GM21360 (cell line): Measurements from ENCODE around the gene PLCB2.

Source experiments
- ATAC-seq: cut with Tn5 transposase; IDR thresholded peaks from one replicate; pipeline ENCODE4 v1.9.1; 2021; ENCODE audit warnings: mild to moderate bottlenecking, moderate library complexity; ENCODE audit not compliant: unreplicated experiment

PLCB2 gene

GRCh38 chr15:40253167-40253790 is 54.5 kb downstream of the PLCB2 start:
- no peak for ATAC-seq

GRCh38 chr15:40252438-40253166 is 55.1 kb downstream of the PLCB2 start:
- ATAC-seq: no peak

DNA sequence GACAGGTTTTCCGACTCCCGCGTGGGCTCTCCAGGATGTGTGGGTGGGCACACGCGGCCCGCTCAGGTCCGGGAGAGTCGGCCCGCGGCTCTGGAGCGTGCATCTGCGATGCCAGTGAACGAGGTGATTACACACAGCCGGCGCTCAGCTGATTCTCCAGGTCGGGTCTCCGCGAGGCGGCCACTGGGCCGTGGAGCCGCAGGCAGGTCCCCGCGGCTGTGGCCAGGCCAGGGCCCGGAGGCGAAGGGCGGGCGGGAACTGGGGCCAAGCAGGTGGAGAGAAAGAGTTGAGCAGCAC is 55.6 kb downstream of the PLCB2 start:
- no peak for ATAC-seq

- no peak for ATAC-seq
Measured at GRCh38 chr15:40251486-40252140, 56.1 kb downstream of the PLCB2 start.

DNA sequence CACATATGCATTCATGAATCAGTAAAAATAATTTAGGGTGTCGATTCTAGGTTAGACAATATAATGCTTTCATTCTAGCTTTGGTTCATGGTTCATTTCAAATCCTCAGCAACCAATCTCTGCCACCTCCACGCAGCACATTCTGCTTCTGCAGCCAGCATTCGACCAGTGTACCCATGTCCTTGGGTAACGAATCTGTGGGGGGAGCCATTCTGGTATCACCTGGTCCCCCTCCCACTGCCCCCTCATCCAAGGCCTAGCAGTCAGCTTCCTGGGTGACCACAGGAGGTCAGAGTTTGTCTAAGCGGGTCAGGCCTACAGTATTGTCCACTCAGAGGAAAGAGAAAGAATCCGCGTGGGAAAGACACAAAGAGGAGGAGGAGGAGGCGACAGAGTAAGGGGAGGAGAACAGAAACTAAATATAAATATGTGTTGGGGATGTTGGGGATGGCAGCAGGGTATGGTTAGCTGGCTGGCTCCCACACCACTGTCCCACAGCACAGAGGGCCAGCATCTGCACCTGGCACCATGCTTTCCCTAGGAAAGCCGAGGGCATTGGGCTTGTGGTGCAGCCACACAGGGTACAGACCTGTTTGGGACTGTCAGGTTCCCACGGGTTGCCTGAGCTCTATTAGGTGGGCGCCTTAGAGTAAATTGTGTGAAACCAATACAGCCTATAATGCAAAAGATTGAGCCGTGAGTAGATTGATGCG is 56.8 kb downstream of the PLCB2 start:
- ATAC-seq: no peak

DNA sequence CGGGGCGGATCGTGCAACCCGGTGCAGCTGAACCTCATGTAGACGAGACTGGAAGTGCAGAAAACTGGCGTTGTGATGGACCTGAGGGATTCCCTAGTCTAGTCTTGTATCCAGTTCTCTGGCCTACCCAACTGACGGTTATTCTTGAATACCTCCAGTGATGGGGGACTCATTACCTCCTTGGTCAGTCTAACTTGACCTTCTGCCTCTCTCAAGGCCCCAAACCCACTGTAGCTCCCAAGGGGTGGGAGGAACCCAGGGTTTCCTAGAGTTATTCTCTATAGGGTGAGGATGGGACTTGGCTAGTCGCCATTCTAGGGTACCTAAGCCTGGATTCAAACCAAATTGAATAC is 57.5 kb downstream of the PLCB2 start:
- no peak for ATAC-seq

GRCh38 chr15:40249477-40250303 is 58.0 kb downstream of the PLCB2 start:
- ATAC-seq: no peak

- no peak for ATAC-seq
Measured at GRCh38 chr15:40248006-40248783, 59.5 kb downstream of the PLCB2 start.

DNA sequence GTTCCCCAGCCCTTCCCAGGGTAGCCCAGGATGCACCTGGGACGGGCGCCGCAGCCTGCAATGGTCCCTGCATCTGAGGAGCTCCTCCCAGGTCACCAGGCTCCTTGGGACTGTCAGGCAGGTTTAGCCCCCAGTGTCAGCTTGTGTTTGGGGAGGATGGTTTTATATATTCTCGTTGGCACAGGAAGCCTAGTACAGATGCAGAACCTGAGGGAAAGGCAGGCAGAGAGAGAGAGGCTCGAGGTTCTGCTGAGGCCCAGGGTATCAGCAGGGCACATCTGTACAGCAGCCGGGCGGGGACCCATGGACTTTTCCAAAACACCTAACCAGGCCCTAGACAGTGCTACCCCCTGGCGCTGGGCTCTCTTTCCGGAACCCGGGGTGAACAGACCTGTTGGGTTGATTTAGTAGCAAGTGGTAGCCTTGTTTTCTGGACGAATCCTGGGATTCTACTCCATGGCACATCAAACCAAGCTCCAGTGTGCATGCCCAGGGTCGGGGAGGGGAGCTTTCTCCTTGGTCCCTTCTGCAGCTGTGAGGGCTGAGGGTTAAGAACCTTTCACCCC is 60.2 kb downstream of the PLCB2 start:
- ATAC-seq: no peak

- ATAC-seq: no peak
Measured at GRCh38 chr15:40246496-40247280, 61.0 kb downstream of the PLCB2 start.

- ATAC-seq: no peak
Measured at GRCh38 chr15:40245666-40246450, 61.9 kb downstream of the PLCB2 start.

GRCh38 chr15:40244961-40245523 is 62.7 kb downstream of the PLCB2 start:
- ATAC-seq: no peak

- ATAC-seq: no peak
Measured at GRCh38 chr15:40243126-40243810, 64.5 kb downstream of the PLCB2 start.

DNA sequence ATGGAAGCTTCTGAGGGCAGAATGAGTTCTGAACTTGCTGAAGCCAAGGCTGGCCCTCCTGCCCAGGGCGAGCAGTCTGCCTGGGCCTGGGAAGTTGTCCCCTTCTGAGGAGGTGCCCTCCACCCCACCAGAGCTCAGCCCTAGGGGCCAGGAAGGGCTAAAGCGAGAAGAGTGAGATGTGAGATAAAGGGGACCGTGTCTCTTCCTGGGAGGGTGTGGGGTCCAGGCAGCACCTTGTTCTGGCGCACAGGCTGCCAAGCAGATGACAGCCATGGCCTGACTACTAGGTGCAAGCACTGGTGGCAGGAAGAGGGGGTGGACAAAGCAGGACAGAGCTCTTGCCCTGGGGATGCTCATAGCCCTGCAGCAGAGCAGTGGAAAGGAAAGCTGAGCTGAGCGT is 65.1 kb downstream of the PLCB2 start:
- ATAC-seq: no peak

DNA sequence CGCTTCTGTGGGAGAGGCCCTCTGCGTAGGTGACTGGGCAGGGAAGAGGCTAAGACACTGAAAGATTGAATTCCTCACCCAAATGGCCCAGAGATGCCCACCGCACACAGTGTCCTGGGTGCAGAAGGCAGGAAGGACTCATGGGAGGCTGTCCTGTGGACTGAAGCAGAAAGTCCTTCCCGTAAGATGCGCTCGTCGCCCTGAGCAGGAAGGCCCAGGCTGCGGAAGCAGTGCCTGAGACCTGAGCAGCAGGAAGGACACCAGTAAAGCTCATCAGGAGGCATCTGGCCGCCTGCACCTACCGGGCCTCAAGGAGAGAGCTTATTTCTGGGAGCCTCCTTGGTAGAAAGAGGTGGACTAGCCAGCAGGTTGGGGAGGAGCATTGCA is 65.5 kb downstream of the PLCB2 start:
- ATAC-seq: no peak

- ATAC-seq: no peak
Measured at GRCh38 chr15:40241269-40242212, 66.2 kb downstream of the PLCB2 start.
